Stimulated activated CD8-positive, alpha-beta memory T cell treated with anti-CD3 and anti-CD28 coated beads, Interleukin-7, amount 100 ng/mL, for 24 hours (primary cell): ENCODE measurements around the gene PLCD1.
"Not testable (repeated sequence)": the region's sequence is repeated elsewhere in the genome, so short reads cannot be mapped to it uniquely, and the experiment has no call there.

Experiments
- DNase-seq: peaks from one replicate; pipeline ENCODE4 v3.0.0-alpha.2; 2020; ENCODE audit warnings: low read depth

The PLCD1 gene

DNA sequence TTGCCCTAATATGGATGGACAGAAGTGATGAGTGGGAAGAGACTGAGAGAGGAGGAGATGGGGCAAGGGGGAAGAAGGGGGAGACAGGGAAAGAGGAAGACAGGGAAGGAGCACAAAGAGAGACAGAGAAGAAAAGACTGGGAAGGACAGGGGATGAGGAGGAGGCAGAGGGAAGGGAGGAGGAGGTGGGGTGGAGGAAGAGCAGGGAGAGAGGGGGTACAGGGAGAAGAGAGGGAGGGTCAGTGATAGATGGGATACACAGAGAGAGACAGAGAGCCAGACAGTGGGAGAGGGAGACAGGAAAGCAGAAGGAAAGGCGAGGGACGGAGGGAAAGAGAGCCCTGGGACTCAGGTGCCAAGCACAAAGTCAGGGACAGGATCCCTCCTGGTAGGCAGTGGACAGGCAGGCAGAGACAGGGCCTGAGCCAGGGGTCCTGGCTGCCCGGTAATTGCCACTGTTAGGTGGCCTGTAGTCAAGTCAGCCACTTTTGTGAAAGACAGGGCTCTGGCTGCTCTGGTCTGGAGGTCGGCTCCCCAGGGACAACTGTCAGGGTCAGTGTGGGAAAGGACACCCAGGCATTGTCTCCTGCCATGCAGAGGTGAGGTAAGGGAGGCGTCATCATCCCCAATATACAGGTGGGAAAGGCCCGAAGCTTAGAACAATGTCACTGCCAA, 29.1 kb downstream of the PLCD1 start:
- DNase-seq, result no peak

DNA sequence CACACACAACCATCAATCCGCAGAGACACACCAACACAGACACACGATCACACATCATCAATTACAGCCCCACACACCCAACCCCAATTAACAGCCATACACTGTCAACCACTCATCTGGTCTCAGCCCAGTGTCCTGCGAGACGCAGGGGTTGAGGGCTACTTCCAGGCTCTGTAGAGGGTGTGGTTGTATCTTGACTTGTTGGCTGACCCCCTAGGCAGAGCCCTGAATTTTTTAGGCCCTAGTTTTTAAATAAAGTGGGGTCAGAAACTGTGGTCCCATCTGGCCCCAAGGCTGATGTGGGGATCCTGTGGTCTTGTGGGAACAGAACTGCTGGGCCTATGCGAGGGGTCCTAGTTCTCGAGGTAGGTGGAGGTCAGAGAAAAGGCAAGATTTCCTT, 29.6 kb downstream of the PLCD1 start:
- DNase-seq, result no peak

DNA sequence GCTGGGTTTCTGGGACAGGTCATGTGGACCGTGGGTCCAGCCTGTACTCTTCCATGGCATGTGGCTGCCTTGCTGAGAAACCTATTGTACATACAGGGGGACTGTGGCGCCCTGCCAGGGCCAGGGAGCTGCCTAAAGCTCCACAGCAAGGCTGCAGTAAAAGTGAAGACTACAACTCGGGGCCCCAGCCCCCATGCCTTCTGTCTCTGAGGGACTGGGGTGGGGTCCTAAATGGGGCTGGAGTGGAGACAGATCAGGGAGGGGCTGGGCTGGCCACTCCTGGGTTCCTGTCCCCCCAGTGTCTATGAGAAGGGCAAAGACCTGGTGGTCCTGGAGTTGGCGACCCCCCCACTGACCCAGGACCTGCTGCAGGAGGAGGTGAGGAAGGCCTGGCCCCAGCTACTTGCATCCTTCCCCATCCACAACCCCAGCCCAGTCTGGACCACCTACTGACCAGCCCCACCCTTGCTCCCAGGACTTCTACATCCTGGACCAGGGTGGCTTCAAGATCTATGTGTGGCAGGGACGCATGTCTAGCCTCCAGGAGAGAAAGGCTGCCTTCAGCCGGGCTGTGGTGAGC, 31.6 kb downstream of the PLCD1 start:
- no peak for DNase-seq

DNA sequence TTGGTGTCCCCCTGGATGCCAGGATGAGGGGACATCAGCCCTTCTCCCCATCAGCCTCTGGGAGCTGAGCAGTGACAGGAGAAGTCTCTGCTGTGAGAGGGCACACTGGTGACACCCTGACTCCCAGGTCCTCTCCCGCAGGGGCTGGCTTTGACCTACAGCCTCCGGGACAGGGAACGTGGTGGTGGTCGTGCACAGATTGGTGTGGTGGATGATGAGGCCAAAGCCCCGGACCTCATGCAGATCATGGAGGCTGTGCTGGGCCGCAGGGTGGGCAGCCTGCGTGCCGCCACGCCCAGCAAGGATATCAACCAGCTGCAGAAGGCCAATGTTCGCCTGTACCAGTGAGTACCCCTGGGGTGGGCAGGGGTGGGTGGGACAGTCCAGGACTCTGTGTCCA, 32.1 kb downstream of the PLCD1 start:
- no peak for DNase-seq

DNA sequence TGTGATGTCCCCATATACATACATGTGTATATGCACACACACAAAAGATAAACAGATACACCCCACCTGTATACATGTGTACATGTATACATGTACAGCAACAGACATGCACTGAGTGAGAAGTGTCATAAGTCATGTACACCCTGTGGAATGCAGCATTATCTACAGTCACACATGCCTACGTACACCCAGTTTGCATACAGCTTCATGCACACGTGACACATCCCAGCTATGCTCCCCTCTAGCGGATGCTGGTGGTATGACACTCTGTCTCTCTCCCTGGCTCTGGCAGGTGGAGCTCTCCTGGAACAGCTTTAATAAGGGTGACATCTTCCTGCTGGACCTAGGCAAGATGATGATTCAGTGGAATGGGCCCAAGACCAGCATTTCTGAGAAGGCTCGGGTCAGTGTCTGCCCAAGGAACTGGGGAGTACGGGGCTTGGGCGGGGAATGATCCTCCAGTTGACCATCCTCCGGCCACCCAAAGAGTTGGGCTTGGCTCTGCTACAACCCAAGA, 32.6 kb downstream of the PLCD1 start:
- DNase-seq, result peak; percentile 82

DNA sequence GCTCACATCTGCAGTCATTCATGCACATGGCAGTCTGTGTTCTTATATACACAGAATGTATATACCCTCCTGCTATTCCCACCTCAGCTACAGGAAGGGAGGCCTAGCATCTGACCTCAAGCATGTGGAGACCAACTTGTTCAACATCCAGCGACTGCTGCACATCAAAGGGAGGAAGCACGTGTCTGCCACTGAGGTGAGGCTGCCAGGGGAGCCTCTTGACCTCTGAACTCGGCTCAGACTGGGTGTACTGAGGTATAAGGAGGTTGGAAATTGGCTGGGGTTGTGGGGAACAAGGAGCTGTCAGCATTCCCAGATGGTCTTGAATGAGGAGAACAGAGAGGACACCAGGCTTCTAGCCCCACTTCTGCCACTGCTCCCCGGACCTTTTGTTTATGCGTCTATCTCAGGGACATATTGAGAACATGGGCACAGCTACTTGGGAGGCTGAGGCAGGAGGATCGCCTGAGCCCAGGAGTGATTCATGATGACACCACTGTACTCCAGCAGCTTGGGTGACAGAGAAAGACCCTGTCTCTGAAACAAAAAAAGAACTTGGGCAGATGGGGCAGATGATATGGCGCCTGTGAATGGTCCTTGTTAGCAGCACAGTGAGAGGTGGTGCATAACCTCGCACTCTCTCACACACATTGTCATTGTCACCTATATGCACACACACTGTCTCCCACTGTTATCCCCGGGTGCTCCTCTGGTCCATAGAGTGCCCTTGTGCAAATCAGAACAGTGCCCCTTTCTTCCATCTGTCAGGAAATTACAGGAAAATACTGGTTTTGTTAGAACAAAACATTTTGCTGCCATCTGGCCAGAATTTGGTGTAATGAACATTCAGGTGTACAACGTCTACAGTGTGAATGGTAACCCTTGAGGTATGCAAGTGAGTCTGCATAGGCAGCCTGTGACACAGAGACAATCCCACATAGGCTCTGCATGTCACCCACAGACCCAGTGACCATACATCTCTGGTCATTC, 33.5 kb downstream of the PLCD1 start:
- no peak for DNase-seq

DNA sequence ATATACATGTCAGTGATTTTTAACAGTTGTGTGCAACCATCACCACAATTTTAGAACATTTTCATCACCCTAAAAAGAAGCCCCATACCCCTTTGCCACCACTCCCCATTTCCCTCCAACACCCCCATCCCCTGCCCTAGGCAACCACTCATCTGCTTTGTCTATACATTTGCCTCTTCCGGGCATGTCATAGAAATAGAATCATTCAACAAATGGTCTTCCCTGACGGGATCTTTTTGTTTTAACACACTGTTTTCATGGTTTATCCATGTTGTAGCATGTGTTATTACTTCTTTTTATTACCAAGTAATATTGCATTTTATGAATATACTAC, 34.8 kb downstream of the PLCD1 start:
- no peak for DNase-seq

DNA sequence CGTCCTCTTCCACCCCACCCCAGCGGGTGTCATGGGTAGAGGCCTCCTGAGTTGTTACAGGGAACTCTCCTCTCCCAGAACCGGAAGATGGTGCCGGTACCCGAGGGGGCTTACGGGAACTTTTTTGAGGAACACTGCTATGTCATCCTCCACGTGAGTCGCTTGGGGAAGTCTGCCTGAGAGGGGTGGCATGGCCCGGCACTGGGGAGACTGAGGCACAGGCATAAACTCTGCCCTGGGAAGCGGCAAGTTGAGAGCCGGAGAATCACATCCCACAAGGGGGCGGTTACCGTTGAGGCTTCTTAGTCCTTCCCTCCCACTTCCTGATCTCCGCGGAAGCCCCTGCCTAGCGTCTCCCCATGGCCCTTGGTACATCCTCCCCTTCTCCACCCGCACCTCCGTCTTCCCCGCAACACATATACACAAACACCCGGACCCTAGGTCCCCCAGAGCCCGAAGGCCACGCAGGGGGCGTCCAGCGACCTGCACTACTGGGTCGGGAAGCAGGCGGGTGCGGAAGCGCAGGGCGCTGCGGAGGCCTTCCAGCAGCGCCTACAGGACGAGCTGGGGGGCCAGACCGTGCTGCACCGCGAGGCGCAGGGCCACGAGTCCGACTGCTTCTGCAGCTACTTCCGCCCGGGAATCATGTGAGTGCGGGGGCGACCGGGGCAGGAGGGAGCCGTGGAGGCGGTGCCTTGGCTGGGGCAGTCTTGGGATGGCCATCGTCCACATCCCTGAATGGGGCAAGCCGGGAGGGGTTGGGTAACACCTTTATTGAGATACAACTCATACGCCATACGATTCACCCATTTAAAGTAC, 35.4 kb downstream of the PLCD1 start:
- DNase-seq, result peak; percentile 47

DNA sequence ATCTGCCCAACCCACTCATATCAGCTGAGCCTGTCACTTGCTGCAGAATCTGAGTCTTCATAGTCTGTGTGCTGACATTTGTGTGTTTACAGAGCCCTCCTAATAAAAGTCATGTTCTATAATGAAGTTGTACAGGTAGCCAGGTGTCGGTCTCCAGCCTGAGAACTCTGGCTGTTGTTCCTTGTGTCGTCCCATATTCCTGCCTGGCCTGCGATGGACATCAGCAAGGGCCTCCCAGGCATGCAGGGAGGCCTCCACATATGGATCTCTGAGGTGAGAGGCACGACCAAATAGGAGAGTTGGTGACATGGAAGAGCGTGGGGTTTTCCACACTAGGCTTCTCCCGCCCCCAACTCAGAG, 36.0 kb downstream of the PLCD1 start:
- DNase-seq, result no peak

DNA sequence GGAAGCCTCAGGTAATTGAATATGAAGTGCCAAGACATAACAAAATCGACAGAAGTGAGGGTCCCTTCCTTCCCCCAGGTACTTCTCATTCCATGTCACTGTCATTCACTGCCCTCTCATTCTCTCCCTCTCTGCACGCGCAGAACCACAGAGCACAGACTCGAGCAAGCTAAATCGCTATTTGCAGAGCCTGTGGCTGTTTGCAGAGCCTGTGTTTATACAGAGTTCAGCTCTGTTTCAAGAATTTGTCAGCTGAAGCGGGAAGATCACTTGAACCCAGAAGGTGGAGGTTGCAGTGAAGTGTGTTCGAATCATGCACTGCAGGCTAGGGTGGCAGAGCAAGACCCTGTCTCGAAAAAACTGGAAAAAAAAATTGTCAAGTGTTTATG, 36.4 kb downstream of the PLCD1 start:
- no peak for DNase-seq

DNA sequence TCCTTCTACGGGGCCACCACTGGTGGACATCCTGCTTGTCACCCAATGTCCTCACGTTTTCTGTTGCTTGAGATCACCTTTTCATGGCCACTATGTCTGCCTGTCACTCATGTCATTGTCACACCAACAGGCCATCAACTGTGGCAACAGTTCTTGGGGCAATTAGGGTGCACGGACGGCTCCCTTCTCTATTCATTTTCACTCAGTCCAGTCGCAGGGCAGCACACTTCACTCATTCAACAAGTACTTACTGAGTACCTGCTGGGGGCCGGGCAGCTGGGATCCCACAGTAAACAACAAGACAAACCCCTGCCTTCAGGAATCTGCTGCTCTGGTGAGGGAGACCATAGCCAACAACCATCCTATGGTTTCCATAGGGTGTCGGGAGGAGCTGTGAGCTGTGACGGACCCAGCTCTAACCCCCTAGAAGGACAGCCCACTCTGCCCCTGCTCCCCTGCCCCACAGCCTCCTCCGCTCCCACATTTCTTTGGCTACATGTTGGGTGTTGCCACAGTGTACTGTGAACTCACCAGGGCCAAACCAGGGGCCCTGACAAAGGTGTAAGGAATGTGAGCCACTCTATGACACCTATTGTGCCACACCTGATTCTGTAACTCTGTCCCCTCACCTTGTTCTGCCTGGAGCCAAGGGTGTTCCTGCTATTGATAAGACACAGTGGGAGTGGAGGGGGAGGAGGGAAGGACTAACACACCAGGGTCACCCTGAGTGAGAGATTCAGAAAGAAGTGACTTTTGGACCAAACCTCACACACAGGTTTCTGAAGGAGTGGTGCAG, 37.0 kb downstream of the PLCD1 start:
- no peak for DNase-seq

DNA sequence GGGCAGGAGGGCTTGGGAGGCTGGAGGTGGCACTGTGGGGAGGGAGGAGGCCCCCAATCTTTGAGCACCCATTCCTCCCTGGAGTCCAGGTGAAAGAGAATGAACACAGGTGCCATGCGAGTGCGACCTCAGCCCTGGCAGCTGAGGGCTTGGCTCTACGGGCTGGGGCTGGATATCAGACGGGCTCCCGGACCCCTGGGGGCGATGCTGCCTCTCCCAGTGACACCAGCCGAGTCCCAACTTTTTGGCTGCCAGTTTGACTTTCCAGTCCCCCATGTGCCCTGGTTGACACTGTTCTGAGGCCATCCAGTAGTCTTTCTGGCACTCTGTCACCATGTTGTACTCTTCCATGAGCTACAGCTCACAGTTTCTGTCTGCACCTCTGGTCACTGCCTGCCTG, 37.6 kb downstream of the PLCD1 start:
- DNase-seq, result no peak

DNA sequence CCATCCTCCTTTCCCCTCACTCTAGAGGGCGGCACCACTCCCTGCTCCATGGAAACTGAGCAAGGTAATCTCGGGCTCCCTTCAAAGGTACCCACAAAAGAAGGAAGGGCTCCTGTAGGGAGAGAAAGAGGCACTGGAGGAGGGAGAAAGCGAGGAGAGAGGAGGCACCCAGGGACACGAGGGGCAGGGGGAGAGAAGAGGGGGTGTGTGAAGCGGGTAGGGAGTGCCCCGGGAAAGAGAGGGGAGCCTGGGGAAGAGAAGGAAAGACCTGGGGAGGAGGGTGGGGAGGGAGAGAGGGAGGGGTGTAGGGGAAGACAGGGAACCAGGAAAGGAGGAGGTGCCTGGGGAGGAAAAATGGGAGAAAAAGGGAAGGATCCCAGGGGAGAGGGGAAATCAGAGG, 38.3 kb downstream of the PLCD1 start:
- DNase-seq, result no peak

DNA sequence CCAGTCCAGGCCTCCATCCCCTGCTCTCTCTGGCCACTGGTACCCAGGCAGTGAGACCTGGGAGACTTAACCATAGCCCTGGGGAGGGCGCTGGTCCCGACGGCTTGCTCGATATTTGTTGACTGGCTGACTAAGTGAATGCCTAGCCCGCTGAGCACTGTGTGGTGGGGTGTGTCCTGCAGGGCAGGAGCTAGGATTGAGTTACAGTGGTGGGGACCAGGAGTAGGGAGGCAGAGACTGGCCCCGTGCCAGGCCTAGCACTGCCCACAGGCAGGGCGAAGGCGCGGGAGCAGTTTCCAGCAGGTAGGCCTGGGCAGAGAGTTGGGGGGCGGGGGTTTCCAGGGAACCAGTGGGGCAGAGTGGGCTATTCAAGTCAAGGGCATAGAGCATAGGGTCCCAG, 38.9 kb downstream of the PLCD1 start, which contains the start of gene VILL:
VILL (plus strand) TSS at position 260 of the 400 bp plus-strand sequence. CDS start 2,887 bp downstream, outside the sequence.
- no peak for DNase-seq

DNA sequence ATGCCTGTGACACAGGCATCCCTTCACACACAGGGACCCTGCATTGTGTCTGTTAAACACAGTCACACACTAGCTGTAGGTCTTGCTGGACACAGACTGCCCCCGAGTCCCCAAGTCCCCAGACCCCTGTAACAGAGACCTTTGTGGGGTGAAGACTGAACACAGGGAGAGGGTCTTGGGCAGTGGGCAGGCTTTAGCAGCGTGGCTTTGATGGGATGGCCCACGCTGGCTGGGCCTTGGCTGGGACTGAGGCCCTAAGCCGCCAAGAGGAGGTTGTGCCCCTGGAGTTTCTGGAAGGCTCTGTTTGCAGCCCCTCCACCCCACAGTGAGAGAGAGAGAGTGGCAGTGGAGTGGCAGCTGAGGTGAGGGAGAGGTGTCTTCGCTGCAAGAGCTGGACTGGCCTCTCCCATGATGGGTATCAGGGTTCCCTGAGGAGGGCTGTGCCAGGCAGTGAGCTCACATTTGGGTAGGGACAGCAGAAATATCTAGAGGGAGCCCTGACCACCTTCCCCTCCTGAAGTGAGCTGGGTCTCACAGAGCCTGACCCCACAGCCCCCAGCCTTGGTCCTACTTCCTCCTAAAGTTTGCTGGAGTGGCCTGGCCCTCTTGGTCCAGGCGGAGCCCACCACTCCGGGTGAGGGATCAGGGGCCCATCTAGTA, 39.5 kb downstream of the PLCD1 start:
- DNase-seq, result no peak

DNA sequence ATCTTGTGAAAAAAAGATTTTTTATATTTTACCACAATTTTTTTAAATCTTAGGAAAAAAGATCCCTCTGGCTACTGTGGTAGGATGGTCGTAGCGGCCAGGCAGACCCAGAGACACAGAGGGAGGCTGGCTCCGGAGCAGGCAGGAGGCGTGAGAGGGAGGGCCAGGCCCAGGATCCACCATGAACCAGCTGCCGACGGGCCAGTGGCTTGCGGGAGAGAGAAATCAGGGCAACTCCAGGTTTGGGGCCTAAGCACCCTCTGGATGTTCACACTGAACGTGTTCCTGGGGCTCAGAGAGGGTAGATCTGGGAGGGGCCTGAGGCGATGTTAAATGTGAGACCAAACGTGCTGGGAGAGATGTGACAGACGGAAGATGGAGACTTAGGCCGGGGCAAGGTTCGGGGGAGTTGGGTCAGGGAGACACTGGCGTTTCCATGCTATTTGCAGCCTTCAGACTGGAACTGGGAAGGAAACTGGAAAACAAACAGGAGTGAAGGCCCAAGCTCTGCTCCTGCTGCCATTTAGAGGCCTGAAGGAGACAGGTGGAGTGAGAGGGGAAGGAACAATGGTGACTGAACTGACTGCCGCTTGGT, 40.4 kb downstream of the PLCD1 start:
- DNase-seq, result no peak

DNA sequence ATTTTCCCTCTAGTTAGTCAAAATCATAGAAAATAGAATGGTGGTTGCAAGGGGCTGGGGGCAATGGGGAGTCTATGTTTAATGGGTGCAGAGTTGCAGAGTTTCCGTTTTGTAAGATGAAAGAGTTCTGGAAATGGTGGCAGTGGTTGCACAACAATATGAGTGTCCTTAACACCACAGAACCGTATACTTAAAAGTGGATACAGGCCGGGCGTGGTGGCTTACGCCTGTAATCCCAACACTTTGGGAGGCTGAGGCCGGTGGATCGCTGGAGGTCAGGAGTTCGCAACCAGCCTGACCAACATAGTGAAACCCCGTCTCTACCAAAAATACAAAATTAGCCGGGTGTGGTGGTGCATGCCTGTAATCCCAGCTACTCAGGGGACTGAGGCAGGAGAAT, 41.1 kb downstream of the PLCD1 start:
- DNase-seq, result not testable (repeated sequence)

DNA sequence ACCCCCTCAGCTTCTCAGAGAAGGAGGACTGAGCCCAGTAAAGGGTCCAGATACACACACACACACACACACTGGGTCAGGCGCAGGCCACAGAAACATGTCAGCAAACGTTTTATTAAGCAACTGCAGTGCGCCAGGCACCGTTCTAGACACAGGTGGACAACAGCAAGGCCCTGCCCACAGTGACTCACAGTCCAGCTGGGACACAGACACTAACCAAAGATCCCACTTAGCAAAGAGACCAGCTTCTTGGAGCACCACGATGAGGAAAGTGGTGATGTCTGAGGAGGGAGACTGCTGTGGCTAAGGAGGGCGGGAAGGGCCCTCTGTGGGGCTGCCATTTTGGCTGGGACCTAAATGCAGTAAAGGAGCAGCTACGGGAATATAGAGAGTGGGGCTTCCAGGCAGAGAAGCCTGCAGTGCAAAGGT, 41.7 kb downstream of the PLCD1 start:
- no peak for DNase-seq

DNA sequence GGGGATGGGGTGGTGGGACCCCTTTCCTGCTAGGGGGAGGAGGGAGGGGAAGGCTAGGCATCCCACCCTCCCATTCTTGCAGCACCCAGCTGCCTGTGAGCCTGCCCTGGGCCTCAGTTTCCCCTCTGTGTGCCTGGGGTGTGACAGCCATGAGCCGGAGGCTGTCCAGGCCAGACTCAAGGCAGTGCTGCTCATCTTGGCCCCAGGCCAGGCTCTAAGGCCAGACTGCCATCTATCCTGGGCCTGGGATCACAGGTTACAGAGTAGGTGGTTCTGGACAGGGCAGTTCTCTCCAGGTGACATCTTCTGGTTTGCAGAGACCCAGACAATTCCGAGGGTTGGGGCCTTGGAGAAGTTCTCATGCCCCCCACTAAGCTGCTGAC, 42.1 kb downstream of the PLCD1 start:
- DNase-seq, result no peak
